Erythroblast (primary cell): ENCODE data around the gene SLCO4C1.

ENCODE experiments used
- GATA1 ChIP-seq: IDR thresholded peaks from 2 replicates; pipeline ENCODE4 v1.6.1; 2011; ENCODE audit warnings: low read depth, mild to moderate bottlenecking, control low read depth, low read length, moderate library complexity
- POLR2A ChIP-seq: IDR thresholded peaks from 2 replicates; pipeline ENCODE4 v1.6.1; 2011; ENCODE audit warnings: mild to moderate bottlenecking, low read length

- TF ChIP-seq POLR2A, result no peak
- no peak for TF ChIP-seq GATA1
Measured at GRCh38 chr5:102277144-102277543, 18.9 kb downstream of the SLCO4C1 start.
